Loucy (cell line): ENCODE results near the gene DNAJC1.

ENCODE experiments used
- CTCF ChIP-seq: fragments of 200-600 bp; sonication (generic); conservative IDR thresholded peaks from 2 replicates; pipeline ENCODE4 v1.5.1; 2014; ENCODE audit warnings: mild to moderate bottlenecking, antibody characterized with exemption, low read length
- EZH2phosphoT487 ChIP-seq: fragments of 200-600 bp; IDR thresholded peaks from 2 replicates; pipeline ENCODE4 v1.6.1; 2018; ENCODE audit warnings: antibody characterized with exemption, mild to moderate bottlenecking, moderate library complexity, borderline replicate concordance

- TF ChIP-seq CTCF = no peak
- no peak for TF ChIP-seq EZH2phosphoT487
Measured at GRCh38 chr10:21920633-21921032, 82.9 kb downstream of the DNAJC1 start.
